NCI-H2171 (cell line): ENCODE results near the gene C13orf42.

Experiments
- DNase-seq: peaks from one replicate; lab custom pipeline; 2025; lab: John Stamatoyannopoulos, UW

The C13orf42 gene

GRCh38 chr13:51033421-51034185, 77.5 kb downstream of the C13orf42 start:
- DNase-seq: no peak

DNA sequence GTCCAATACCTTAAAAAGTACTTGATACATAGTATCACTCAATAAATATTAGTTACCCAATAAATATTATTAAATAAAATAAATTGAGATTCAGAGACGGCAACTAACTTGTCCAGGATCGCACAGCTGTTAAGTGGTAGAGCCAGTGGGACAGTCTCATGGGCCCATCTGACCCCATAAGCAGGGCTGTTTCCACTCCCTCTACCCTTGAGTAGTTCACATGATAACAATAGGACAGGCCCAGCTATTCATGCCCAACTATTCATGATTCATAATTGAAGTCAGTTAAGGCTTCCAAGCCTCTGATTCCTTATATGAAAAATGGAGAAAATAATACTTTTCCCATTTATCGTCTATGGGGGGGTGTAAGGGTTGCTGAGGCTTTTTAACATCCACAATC, 78.2 kb downstream of the C13orf42 start:
- no peak for DNase-seq
